SK-N-SH treated with all-trans-retinoic acid at 6 μM for 48 hours (cell line): ENCODE data around the gene ADRB1.

Experiments
- ATAC-seq: fragments of 200-7000 bp; cut with Tn5 transposase; 3 replicates; pipeline ENCODE4 v1.9.1; 2020; ENCODE audit warnings: mild to moderate bottlenecking, moderate library complexity
- ARNTL ChIP-seq: fragments of 450-650 bp; formaldehyde crosslinking; IDR thresholded peaks from 2 replicates; pipeline ENCODE4 v1.5.0; 2020; ENCODE audit warnings: low read depth, mild to moderate bottlenecking, moderate library complexity, borderline replicate concordance
- BACH2 ChIP-seq: fragments of 250-450 bp; sonication (Bioruptor Pico); IDR thresholded peaks from 2 replicates; pipeline ENCODE4 v1.9.0; 2021; ENCODE audit warnings: mild to moderate bottlenecking, borderline replicate concordance
- CSDC2 ChIP-seq: fragments of 250-450 bp; sonication (Bioruptor Pico); IDR thresholded peaks from 2 replicates; pipeline ENCODE4 v1.5.0; 2020; ENCODE audit warnings: mild to moderate bottlenecking, moderate library complexity
- ESRRG ChIP-seq: fragments of 250-450 bp; sonication (Bioruptor Pico); IDR thresholded peaks from 2 replicates; pipeline ENCODE4 v1.6.1; 2021; ENCODE audit warnings: mild to moderate bottlenecking
- GLIS3 ChIP-seq: fragments of 250-450 bp; sonication (Bioruptor Pico); IDR thresholded peaks from 2 replicates; pipeline ENCODE4 v1.5.0; 2020; ENCODE audit warnings: mild to moderate bottlenecking, moderate library complexity
- ISL1 ChIP-seq: fragments of 250-450 bp; sonication (Bioruptor Pico); IDR thresholded peaks from 2 replicates; pipeline ENCODE4 v2.1.2; 2022; ENCODE audit warnings: mild to moderate bottlenecking, moderate library complexity
- OSR1 ChIP-seq: fragments of 250-450 bp; sonication (Bioruptor Pico); IDR thresholded peaks from 2 replicates; pipeline ENCODE4 v1.8.0; 2022; ENCODE audit warnings: moderate library complexity, mild to moderate bottlenecking, inconsistent platforms
- PPARA ChIP-seq: fragments of 250-450 bp; sonication (Bioruptor Pico); IDR thresholded peaks from 2 replicates; pipeline ENCODE4 v1.5.0; 2020; ENCODE audit warnings: mild to moderate bottlenecking, borderline replicate concordance
- RARB ChIP-seq: fragments of 250-450 bp; sonication (Bioruptor Pico); IDR thresholded peaks from 2 replicates; pipeline ENCODE4 v1.8.0; 2021; ENCODE audit warnings: mild to moderate bottlenecking, moderate library complexity
- SNAI2 ChIP-seq: fragments of 250-450 bp; sonication (Bioruptor Pico); IDR thresholded peaks from 2 replicates; pipeline ENCODE4 v1.5.0; 2020; ENCODE audit warnings: mild to moderate bottlenecking, moderate library complexity
- TOX ChIP-seq: fragments of 250-450 bp; sonication (Bioruptor Pico); IDR thresholded peaks from 2 replicates; pipeline ENCODE4 v1.8.0; 2021; ENCODE audit warnings: mild to moderate bottlenecking, moderate library complexity, borderline replicate concordance
- TSHZ2 ChIP-seq: fragments of 250-450 bp; sonication (Bioruptor Pico); IDR thresholded peaks from 2 replicates; pipeline ENCODE4 v1.5.0; 2020; ENCODE audit warnings: mild to moderate bottlenecking, moderate library complexity
- ZC3H10 ChIP-seq: fragments of 250-450 bp; sonication (Bioruptor Pico); IDR thresholded peaks from 2 replicates; pipeline ENCODE4 v1.5.1; 2021; ENCODE audit warnings: mild to moderate bottlenecking, moderate library complexity
- ZFP3 ChIP-seq: fragments of 250-450 bp; sonication (Bioruptor Pico); IDR thresholded peaks from 2 replicates; pipeline ENCODE4 v1.5.0; 2020; ENCODE audit warnings: mild to moderate bottlenecking, moderate library complexity
- ZFP30 ChIP-seq: fragments of 450-650 bp; formaldehyde crosslinking; IDR thresholded peaks from 2 replicates; pipeline ENCODE4 v1.5.0; 2022; ENCODE audit warnings: mild to moderate bottlenecking, moderate library complexity
- ZNF565 ChIP-seq: fragments of 450-650 bp; formaldehyde crosslinking; conservative IDR thresholded peaks from 2 replicates; pipeline ENCODE4 v1.5.0; 2020; ENCODE audit warnings: low read depth, mild to moderate bottlenecking, moderate library complexity
- ZNF70 ChIP-seq: fragments of 450-650 bp; formaldehyde crosslinking; IDR thresholded peaks from 2 replicates; pipeline ENCODE4 v1.5.0; 2020; ENCODE audit warnings: mild to moderate bottlenecking, moderate library complexity
- ZNF8 ChIP-seq: fragments of 450-650 bp; formaldehyde crosslinking; IDR thresholded peaks from 2 replicates; pipeline ENCODE4 v1.5.0; 2020; ENCODE audit warnings: mild to moderate bottlenecking, moderate library complexity
- TF ChIP-seq, protein P1 (sequence below): fragments of 250-450 bp; sonication (Bioruptor Pico); IDR thresholded peaks from 2 replicates; pipeline ENCODE4 v1.8.0; 2021; ENCODE audit warnings: low read depth, mild to moderate bottlenecking, moderate library complexity, borderline replicate concordance
- TF ChIP-seq, protein P2 (sequence below): fragments of 250-450 bp; sonication (Bioruptor Pico); IDR thresholded peaks from 2 replicates; pipeline ENCODE4 v1.5.1; 2020; ENCODE audit warnings: low read depth, mild to moderate bottlenecking, moderate library complexity
- TF ChIP-seq, protein P3 (sequence below): fragments of 250-450 bp; sonication (Bioruptor Pico); IDR thresholded peaks from 2 replicates; pipeline ENCODE4 v1.8.0; 2020; ENCODE audit warnings: mild to moderate bottlenecking, moderate library complexity, borderline replicate concordance
- TF ChIP-seq, protein P4 (sequence below): fragments of 250-450 bp; sonication (Bioruptor Pico); IDR thresholded peaks from 2 replicates; pipeline ENCODE4 v1.5.1; 2021; ENCODE audit warnings: mild to moderate bottlenecking, moderate library complexity

ADRB1 gene

DNA sequence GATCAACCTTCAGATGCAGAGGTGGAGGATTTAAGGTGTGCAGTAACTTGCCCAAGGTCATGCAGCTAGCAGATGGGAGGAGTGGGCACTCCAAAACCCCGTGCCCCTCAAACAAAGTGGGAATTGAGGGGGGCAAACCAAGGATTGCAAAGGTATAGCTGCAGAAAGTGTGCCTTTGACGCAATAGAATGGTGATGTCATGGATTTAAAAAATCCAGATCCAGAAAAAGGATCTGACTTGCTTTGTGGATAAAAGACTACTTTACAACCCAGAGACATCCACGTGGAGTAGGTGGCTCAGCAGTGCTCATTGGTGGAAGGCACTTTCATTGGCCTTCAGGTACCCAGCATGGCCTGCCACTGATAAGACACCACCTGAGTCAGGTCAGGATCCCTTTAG, 15.7 kb upstream of the ADRB1 start (continued):
- TF ChIP-seq, protein P1, sequence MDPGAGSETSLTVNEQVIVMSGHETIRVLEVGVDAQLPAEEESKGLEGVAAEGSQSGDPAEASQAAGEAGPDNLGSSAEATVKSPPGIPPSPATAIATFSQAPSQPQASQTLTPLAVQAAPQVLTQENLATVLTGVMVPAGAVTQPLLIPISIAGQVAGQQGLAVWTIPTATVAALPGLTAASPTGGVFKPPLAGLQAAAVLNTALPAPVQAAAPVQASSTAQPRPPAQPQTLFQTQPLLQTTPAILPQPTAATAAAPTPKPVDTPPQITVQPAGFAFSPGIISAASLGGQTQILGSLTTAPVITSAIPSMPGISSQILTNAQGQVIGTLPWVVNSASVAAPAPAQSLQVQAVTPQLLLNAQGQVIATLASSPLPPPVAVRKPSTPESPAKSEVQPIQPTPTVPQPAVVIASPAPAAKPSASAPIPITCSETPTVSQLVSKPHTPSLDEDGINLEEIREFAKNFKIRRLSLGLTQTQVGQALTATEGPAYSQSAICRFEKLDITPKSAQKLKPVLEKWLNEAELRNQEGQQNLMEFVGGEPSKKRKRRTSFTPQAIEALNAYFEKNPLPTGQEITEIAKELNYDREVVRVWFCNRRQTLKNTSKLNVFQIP: no peak
- no peak for TF ChIP-seq ZFP3 (CRISPR knock-in tag)

GRCh38 chr10:114028425-114028824, 15.2 kb upstream of the ADRB1 start:
- no peak for ATAC-seq
- TF ChIP-seq ZFP30 (CRISPR knock-in tag): no peak

- ATAC-seq: no peak
- TF ChIP-seq, protein P2, sequence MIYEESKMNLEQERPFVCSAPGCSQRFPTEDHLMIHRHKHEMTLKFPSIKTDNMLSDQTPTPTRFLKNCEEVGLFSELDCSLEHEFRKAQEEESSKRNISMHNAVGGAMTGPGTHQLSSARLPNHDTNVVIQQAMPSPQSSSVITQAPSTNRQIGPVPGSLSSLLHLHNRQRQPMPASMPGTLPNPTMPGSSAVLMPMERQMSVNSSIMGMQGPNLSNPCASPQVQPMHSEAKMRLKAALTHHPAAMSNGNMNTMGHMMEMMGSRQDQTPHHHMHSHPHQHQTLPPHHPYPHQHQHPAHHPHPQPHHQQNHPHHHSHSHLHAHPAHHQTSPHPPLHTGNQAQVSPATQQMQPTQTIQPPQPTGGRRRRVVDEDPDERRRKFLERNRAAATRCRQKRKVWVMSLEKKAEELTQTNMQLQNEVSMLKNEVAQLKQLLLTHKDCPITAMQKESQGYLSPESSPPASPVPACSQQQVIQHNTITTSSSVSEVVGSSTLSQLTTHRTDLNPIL (CRISPR knock-in tag): no peak
- TF ChIP-seq GLIS3 (no peak), TOX (no peak), ZNF8 (CRISPR knock-in tag) (no peak), ESRRG (no peak), TSHZ2 (no peak), ARNTL (CRISPR knock-in tag) (no peak), CSDC2 (CRISPR knock-in tag) (no peak), ZFP3 (CRISPR knock-in tag) (no peak), ZNF70 (CRISPR knock-in tag) (no peak), ZFP30 (CRISPR knock-in tag) (no peak), OSR1 (CRISPR knock-in tag) (no peak), ISL1 (no peak)
- TF ChIP-seq, protein P3, sequence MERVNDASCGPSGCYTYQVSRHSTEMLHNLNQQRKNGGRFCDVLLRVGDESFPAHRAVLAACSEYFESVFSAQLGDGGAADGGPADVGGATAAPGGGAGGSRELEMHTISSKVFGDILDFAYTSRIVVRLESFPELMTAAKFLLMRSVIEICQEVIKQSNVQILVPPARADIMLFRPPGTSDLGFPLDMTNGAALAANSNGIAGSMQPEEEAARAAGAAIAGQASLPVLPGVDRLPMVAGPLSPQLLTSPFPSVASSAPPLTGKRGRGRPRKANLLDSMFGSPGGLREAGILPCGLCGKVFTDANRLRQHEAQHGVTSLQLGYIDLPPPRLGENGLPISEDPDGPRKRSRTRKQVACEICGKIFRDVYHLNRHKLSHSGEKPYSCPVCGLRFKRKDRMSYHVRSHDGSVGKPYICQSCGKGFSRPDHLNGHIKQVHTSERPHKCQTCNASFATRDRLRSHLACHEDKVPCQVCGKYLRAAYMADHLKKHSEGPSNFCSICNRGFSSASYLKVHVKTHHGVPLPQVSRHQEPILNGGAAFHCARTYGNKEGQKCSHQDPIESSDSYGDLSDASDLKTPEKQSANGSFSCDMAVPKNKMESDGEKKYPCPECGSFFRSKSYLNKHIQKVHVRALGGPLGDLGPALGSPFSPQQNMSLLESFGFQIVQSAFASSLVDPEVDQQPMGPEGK (CRISPR knock-in tag): no peak
These were observed 14.0 kb upstream of the ADRB1 start for GRCh38 chr10:114029655-114030054.

DNA sequence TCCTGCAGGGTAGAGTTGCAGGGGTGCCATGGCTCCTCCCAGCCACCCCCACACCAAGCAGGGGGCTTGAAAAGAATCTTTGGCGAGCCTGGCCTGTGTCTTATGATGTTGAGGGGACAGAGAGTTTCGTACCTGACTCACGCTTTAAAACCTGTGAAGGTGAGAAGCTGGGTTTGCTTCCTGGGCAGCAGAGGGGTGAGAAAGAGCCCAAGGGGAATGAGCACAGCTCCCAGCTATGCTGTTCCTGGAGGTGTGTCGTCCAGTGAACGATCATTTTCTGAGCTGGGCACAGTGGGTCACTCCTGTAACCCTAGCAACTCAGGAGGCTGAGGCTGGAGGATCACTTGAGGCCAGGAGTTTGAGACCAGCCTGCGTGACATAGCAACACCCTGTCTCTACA, 13.5 kb upstream of the ADRB1 start:
- ATAC-seq: no peak
- TF ChIP-seq ESRRG: no peak
- TF ChIP-seq ZC3H10 (CRISPR knock-in tag): no peak
- no peak for TF ChIP-seq TSHZ2
- no peak for TF ChIP-seq ZNF565 (CRISPR knock-in tag)
- no peak for TF ChIP-seq ZFP30 (CRISPR knock-in tag)
- no peak for TF ChIP-seq CSDC2 (CRISPR knock-in tag)
- TF ChIP-seq OSR1 (CRISPR knock-in tag): no peak
- no peak for TF ChIP-seq ISL1
- no peak for TF ChIP-seq PPARA (CRISPR knock-in tag)
- no peak for TF ChIP-seq ZFP3 (CRISPR knock-in tag)
- no peak for TF ChIP-seq BACH2 (CRISPR knock-in tag)
- TF ChIP-seq, protein P2 (CRISPR knock-in tag): no peak
- TF ChIP-seq RARB: no peak
- TF ChIP-seq, protein P4, sequence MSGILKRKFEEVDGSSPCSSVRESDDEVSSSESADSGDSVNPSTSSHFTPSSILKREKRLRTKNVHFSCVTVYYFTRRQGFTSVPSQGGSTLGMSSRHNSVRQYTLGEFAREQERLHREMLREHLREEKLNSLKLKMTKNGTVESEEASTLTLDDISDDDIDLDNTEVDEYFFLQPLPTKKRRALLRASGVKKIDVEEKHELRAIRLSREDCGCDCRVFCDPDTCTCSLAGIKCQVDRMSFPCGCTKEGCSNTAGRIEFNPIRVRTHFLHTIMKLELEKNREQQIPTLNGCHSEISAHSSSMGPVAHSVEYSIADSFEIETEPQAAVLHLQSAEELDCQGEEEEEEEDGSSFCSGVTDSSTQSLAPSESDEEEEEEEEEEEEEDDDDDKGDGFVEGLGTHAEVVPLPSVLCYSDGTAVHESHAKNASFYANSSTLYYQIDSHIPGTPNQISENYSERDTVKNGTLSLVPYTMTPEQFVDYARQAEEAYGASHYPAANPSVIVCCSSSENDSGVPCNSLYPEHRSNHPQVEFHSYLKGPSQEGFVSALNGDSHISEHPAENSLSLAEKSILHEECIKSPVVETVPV (CRISPR knock-in tag): no peak
- no peak for TF ChIP-seq GLIS3
- TF ChIP-seq SNAI2 (CRISPR knock-in tag): no peak
- TF ChIP-seq TOX: no peak
